Measurements from ENCODE around the gene ZG16. TPM values are rescaled to one million over a fixed set of nuclear protein-coding genes. Genes with fewer than 3 reads are reported as not detected.
A peak's percentile ranks its signal among the peaks of the same experiment; 100 is the strongest.
"Not testable (repeated sequence)": the region's sequence is repeated elsewhere in the genome, so short reads cannot be mapped to it uniquely, and the experiment has no call there.

ZG16 gene
- total and polyA plus RNA-seq, 3 experiments from 2014 or later: not detected

DNA sequence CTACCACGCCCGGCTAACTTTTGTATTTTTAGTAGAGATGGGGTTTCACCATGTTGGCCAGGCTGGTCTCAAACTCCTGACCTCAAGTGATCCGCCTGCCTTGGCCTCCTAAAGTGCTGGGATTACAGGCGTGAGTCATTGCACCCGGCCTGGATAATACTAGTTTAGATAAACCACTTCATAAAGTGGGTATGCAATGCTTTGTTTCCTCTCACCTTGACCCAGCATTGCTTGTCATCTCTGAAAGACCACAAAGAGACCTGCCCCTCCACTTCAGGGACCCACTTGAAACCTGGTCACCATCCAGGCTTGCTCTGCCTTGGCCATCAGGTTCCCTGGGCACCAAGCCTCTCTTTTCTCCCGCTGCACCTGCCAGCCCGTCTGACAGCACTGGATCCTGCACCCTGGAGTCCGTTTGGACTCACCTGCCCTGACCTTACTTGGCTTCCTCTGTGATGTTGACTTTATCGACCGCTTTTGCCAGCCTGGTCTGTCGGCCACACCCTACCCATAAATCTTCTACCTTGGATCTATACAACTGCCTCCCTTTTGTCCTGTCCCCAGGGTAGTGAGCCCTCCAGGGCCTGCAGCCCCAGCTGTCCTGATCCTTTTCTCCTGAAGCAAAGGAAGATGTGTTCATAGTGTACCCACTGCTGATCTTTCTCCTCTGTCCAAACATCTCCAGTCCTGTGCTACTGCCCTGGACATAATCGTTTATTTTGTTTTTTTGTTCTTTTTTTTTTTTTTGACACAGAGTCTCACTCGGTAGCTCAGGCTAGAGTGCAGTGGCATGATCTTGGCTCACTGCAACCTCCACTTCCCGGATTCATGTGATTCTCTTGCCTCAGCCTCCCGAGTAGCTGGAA lies 12.7 kb upstream of the ZG16 start:
- no peaks in the 10 kb centered on the region for H3K27me3 Mint-ChIP-seq
- peak overlapping the region in 1 of 8 donors; percentile 70 for H3K27ac Mint-ChIP-seq
- H3K4me3 Mint-ChIP-seq: no peak overlapping the region
- peaks cover 3 to 9% (median 7%) of the 10 kb centered on the region in 3 donors for H3K4me1 Mint-ChIP-seq
- H3K36me3 Mint-ChIP-seq: peaks cover 0 to 2% (median 0%) of the 10 kb centered on the region in 3 donors
- no peaks in the 10 kb centered on the region for H3K36me3 ChIP-seq (ENCODE audit: insufficient read depth, low read length)
- H3K27me3 ChIP-seq (ENCODE audit: insufficient read depth, low read length, poor library complexity, severe bottlenecking): no peaks in the 10 kb centered on the region
- POLR2A ChIA-PET: no interaction called here
- DNase-seq: peak in 1 of 5 donors; percentile 19
- no peak overlapping the region for H3K27ac ChIP-seq (ENCODE audit: low read depth, low read length)
- CTCF ChIA-PET: interaction anchor here (0.8 to 1.5 kb wide), 4 partner anchors 13 to 25 kb away, joined by 3 read pairs; partner anchors contain the start of genes C16orf54 and KIF22
- H3K4me1 ChIP-seq (ENCODE audit: insufficient read depth, low read length): peaks cover 5% of the 10 kb centered on the region
- no peak overlapping the region for H3K4me3 ChIP-seq (ENCODE audit: low read length)
- no peaks in the 10 kb centered on the region for H3K9me3 Mint-ChIP-seq
- H3K9me3 ChIP-seq (ENCODE audit: low read length): no peaks in the 10 kb centered on the region

DNA sequence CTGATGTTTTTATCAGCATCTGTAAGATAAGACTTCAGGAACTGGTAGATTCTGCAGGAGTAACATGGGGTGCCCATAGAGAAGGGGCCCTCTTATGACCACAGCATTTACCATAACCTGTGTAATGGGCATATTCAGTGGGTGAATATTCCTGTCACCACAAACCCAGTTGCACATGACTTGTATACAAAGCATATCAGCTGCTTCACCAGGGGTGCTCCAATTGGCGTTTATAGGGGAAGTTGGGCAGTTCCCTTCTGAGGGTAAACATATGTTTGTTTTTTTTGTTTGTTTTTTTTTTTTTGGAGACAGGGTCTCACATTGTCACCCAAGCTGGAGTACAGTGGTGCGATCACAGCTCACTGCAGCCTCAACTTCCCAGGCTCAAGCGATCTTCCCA lies 11.5 kb upstream of the ZG16 start:
- H3K4me1 Mint-ChIP-seq: peaks cover 3 to 7% (median 4%) of the 10 kb centered on the region in 3 donors
- no peaks in the 10 kb centered on the region for H3K27me3 Mint-ChIP-seq
- no peak overlapping the region for H3K27ac ChIP-seq (ENCODE audit: low read depth, low read length)
- H3K4me3 Mint-ChIP-seq: no peak overlapping the region
- peaks cover 0 to 3% (median 0%) of the 10 kb centered on the region in 3 donors for H3K36me3 Mint-ChIP-seq
- H3K4me1 ChIP-seq (ENCODE audit: insufficient read depth, low read length): peaks cover 5% of the 10 kb centered on the region
- no peaks in the 10 kb centered on the region for H3K27me3 ChIP-seq (ENCODE audit: insufficient read depth, low read length, poor library complexity, severe bottlenecking)
- no peak overlapping the region for H3K4me3 ChIP-seq (ENCODE audit: low read length)
- H3K9me3 ChIP-seq (ENCODE audit: low read length): no peaks in the 10 kb centered on the region
- no peak overlapping the region for H3K27ac Mint-ChIP-seq
- no peaks in the 10 kb centered on the region for H3K36me3 ChIP-seq (ENCODE audit: insufficient read depth, low read length)
- no peaks in the 10 kb centered on the region for H3K9me3 Mint-ChIP-seq
- ChIA-PET CTCF (interaction anchor here (1.1 to 1.4 kb wide), 3 partner anchors 11 to 24 kb away, joined by 3 read pairs; partner anchors contain the start of genes C16orf54 and KIF22), POLR2A (interaction anchor here (0.7 kb wide), 2 partner anchors 10 to 24 kb away, joined by 3 to 4 read pairs; no protein-coding TSS in a partner anchor)
- DNase-seq: peak in 1 of 5 donors; percentile 8

GRCh38 chr16:29767062-29767461 lies 11.0 kb upstream of the ZG16 start:
- no peaks in the 10 kb centered on the region for H3K9me3 ChIP-seq (ENCODE audit: low read length)
- no peak for DNase-seq
- H3K9me3 Mint-ChIP-seq: no peaks in the 10 kb centered on the region
- peaks cover 0 to 3% (median 0%) of the 10 kb centered on the region in 3 donors for H3K36me3 Mint-ChIP-seq
- H3K4me3 ChIP-seq (ENCODE audit: low read length): no peak overlapping the region
- no peaks in the 10 kb centered on the region for H3K27me3 Mint-ChIP-seq
- H3K4me1 Mint-ChIP-seq: peaks cover 3 to 7% (median 4%) of the 10 kb centered on the region in 3 donors
- H3K27me3 ChIP-seq (ENCODE audit: insufficient read depth, low read length, poor library complexity, severe bottlenecking): no peaks in the 10 kb centered on the region
- POLR2A ChIA-PET: interaction anchor here (0.7 kb wide), 2 partner anchors 10 to 24 kb away, joined by 3 to 4 read pairs; no protein-coding TSS in a partner anchor
- peaks cover 5% of the 10 kb centered on the region for H3K4me1 ChIP-seq (ENCODE audit: insufficient read depth, low read length)
- H3K36me3 ChIP-seq (ENCODE audit: insufficient read depth, low read length): no peaks in the 10 kb centered on the region
- CTCF ChIA-PET: interaction anchor here (1.1 to 1.4 kb wide), 2 partner anchors 10 to 21 kb away, joined by 3 read pairs; partner anchors contain the start of gene C16orf54
- H3K27ac Mint-ChIP-seq: no peak overlapping the region
- no peak overlapping the region for H3K4me3 Mint-ChIP-seq
- no peak overlapping the region for H3K27ac ChIP-seq (ENCODE audit: low read depth, low read length)

DNA sequence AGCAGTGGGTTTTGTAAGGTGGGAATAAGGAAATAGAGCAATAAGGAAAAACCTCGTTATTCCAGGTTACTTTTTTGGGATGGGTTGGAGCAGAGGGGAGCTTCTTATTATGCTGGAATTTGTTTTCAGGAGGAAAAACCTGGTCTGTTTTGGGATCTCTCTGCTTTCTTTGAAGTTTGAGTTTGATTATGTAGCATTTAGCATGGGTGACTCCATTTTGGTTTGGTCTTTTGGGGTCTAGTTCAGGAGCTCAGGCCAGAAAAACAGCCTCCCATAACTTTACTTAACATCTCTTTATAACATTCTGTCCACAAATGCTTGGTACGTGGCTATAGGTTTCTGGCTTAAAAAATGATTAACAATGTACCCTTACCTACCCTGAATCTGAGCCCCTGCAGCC lies 8.5 kb upstream of the ZG16 start:
- H3K4me3 ChIP-seq (ENCODE audit: low read length): no peak overlapping the region
- peaks cover 0 to 4% (median 4%) of the 10 kb centered on the region in 3 donors for H3K4me1 Mint-ChIP-seq
- peaks cover 1% of the 10 kb centered on the region for H3K4me1 ChIP-seq (ENCODE audit: insufficient read depth, low read length)
- H3K27me3 Mint-ChIP-seq: no peaks in the 10 kb centered on the region
- H3K36me3 Mint-ChIP-seq: peaks cover 0 to 3% (median 0%) of the 10 kb centered on the region in 3 donors
- POLR2A ChIA-PET: interaction anchor here (1.0 to 1.2 kb wide), 2 partner anchors 13 to 15 kb away, joined by 3 to 6 read pairs; no protein-coding TSS in a partner anchor
- no peaks in the 10 kb centered on the region for H3K27me3 ChIP-seq (ENCODE audit: insufficient read depth, low read length, poor library complexity, severe bottlenecking)
- no peak overlapping the region for H3K27ac Mint-ChIP-seq
- H3K27ac ChIP-seq (ENCODE audit: low read depth, low read length): no peak overlapping the region
- H3K9me3 Mint-ChIP-seq: no peaks in the 10 kb centered on the region
- DNase-seq: no peak
- no peaks in the 10 kb centered on the region for H3K9me3 ChIP-seq (ENCODE audit: low read length)
- H3K36me3 ChIP-seq (ENCODE audit: insufficient read depth, low read length): no peaks in the 10 kb centered on the region
- CTCF ChIA-PET: interaction anchor here (1.4 to 1.7 kb wide), 2 partner anchors 16 to 21 kb away, joined by 4 to 6 read pairs; partner anchors contain the start of gene KIF22
- no peak overlapping the region for H3K4me3 Mint-ChIP-seq

- Histone ChIP-seq H3K27ac (ENCODE audit: low read depth, low read length) (no peak overlapping the region), H3K9me3 (ENCODE audit: low read length) (no peaks in the 10 kb centered on the region), H3K27me3 (ENCODE audit: insufficient read depth, low read length, poor library complexity, severe bottlenecking) (no peaks in the 10 kb centered on the region), H3K36me3 (ENCODE audit: insufficient read depth, low read length) (no peaks in the 10 kb centered on the region), H3K4me1 (ENCODE audit: insufficient read depth, low read length) (no peaks in the 10 kb centered on the region), H3K4me3 (ENCODE audit: low read length) (no peak overlapping the region)
- ChIA-PET POLR2A (interaction anchor here (0.7 to 1.2 kb wide), 2 partner anchors 14 to 840 kb away, joined by 3 to 7 read pairs; no protein-coding TSS in a partner anchor), CTCF (interaction anchor here (1.4 kb wide), 1 partner anchor 20 kb away, joined by 6 read pairs; the partner anchor contains the start of gene KIF22)
- H3K4me1 Mint-ChIP-seq: peaks cover 0 to 4% (median 4%) of the 10 kb centered on the region in 3 donors
- no peaks in the 10 kb centered on the region for H3K27me3 Mint-ChIP-seq
- no peaks in the 10 kb centered on the region for H3K9me3 Mint-ChIP-seq
- peaks cover 0 to 2% (median 0%) of the 10 kb centered on the region in 3 donors for H3K36me3 Mint-ChIP-seq
- peak overlapping the region in 2 of 8 donors; percentile 17 to 20 for H3K27ac Mint-ChIP-seq
- DNase-seq: peak in 1 of 5 donors; percentile 8
- H3K4me3 Mint-ChIP-seq: no peak overlapping the region
Measured at GRCh38 chr16:29770250-29770929, 7.7 kb upstream of the ZG16 start.

DNA sequence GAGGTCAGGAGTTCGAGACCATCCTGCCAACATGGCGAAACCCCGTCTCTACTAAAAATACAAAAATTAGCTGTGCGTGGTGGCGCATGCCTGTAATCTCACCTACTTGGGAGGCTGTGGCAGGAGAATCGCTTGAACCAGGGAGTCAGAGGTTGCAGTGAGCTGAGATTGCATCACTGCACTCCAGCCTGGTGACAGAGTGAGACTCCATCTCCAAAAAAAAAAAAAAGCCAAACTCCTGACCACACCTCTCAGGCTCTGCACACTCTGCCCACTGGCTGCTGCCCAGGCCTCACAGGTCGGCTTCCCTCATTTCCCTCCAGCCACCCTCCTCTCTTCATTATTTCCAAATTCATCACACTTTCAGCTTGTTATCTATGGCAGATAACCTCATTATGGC lies 5.7 kb upstream of the ZG16 start:
- H3K27me3 Mint-ChIP-seq; H3K4me3 Mint-ChIP-seq; CTCF ChIA-PET; H3K9me3 Mint-ChIP-seq; H3K4me1 Mint-ChIP-seq; DNase-seq; H3K9me3 ChIP-seq (ENCODE audit: low read length); H3K4me3 ChIP-seq (ENCODE audit: low read length); H3K27me3 ChIP-seq (ENCODE audit: insufficient read depth, low read length, poor library complexity, severe bottlenecking); H3K36me3 ChIP-seq (ENCODE audit: insufficient read depth, low read length); POLR2A ChIA-PET; H3K4me1 ChIP-seq (ENCODE audit: insufficient read depth, low read length); H3K36me3 Mint-ChIP-seq; H3K27ac ChIP-seq (ENCODE audit: low read depth, low read length): not testable (repeated sequence)
- H3K27ac Mint-ChIP-seq: peak overlapping the region in 2 of 8 donors; percentile 13 to 41

DNA sequence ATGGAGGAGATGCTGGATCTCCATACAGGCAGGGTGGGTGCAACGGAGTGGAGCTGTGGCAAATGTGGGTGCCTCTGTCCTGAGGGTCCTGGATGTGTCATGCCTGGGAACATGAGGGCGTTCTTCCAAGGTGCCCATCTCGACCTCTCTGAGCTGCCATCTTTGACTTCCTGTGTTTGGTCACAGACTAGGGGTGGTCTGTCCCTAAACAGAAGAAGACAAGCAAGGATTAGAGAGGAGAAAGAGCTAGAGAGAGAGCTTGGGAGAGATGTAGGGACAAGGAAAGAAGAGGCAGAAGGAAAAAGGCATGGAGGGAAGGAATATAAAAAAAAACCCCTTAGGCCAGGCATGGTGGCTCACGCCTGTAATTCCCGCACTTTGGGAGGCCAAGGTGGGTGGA lies 3.3 kb upstream of the ZG16 start:
- H3K4me1 ChIP-seq (ENCODE audit: insufficient read depth, low read length): no peaks in the 10 kb centered on the region
- Mint-ChIP-seq H3K4me3 (no peak overlapping the region), H3K9me3 (no peaks in the 10 kb centered on the region), H3K36me3 (peaks cover 0 to 2% (median 0%) of the 10 kb centered on the region in 3 donors), H3K27ac (peak overlapping the region in 1 of 8 donors; percentile 59), H3K27me3 (no peaks in the 10 kb centered on the region), H3K4me1 (peaks cover 0 to 4% (median 3%) of the 10 kb centered on the region in 3 donors)
- no peak overlapping the region for H3K4me3 ChIP-seq (ENCODE audit: low read length)
- POLR2A ChIA-PET: interaction anchor here (0.6 to 0.7 kb wide), 2 partner anchors 20 to 41 kb away, joined by 6 read pairs; no protein-coding TSS in a partner anchor
- H3K27ac ChIP-seq (ENCODE audit: low read depth, low read length): no peak overlapping the region
- H3K9me3 ChIP-seq (ENCODE audit: low read length): no peaks in the 10 kb centered on the region
- DNase-seq: peak in 1 of 5 donors; percentile 8
- no peaks in the 10 kb centered on the region for H3K27me3 ChIP-seq (ENCODE audit: insufficient read depth, low read length, poor library complexity, severe bottlenecking)
- CTCF ChIA-PET: interaction anchor here (1.1 to 1.7 kb wide), 3 partner anchors 10 to 258 kb away, joined by 3 to 5 read pairs (median 4); no protein-coding TSS in a partner anchor
- no peaks in the 10 kb centered on the region for H3K36me3 ChIP-seq (ENCODE audit: insufficient read depth, low read length)
